HG03558 (cell line): ENCODE data around the gene KDELR1.

ENCODE experiments used
- ATAC-seq: cut with Tn5 transposase; IDR thresholded peaks from one replicate; pipeline ENCODE4 v1.9.1; 2021; ENCODE audit warnings: moderate number of reproducible peaks; ENCODE audit not compliant: unreplicated experiment; ENCODE audit errors: extremely low read depth

Gene KDELR1

GRCh38 chr19:48391100-48392005, at the start of gene KDELR1:
Gene KDELR1 (minus strand): TSS chr19:48391551. CDS start chr19:48391358, 193 bp downstream.
- ATAC-seq: no peak

GRCh38 chr19:48436586-48436985, 45.2 kb upstream of the KDELR1 start:
- ATAC-seq: no peak

GRCh38 chr19:48433337-48433736, 42.0 kb upstream of the KDELR1 start:
- ATAC-seq: no peak

- ATAC-seq: no peak
These were observed 37.3 kb upstream of the KDELR1 start for GRCh38 chr19:48428670-48429069.

- ATAC-seq: no peak
These were observed 33.4 kb upstream of the KDELR1 start for GRCh38 chr19:48424694-48425219.

- ATAC-seq: no peak
These were observed 30.2 kb upstream of the KDELR1 start for GRCh38 chr19:48421548-48421947.

- ATAC-seq: no peak
These were observed 28.0 kb upstream of the KDELR1 start for GRCh38 chr19:48419158-48419920.

- ATAC-seq: no peak
These were observed 27.1 kb upstream of the KDELR1 start for GRCh38 chr19:48418317-48419064.

GRCh38 chr19:48417421-48417820, 26.1 kb upstream of the KDELR1 start:
- no peak for ATAC-seq

GRCh38 chr19:48415806-48416221, 24.5 kb upstream of the KDELR1 start:
- no peak for ATAC-seq

- no peak for ATAC-seq
These were observed 24.0 kb upstream of the KDELR1 start for GRCh38 chr19:48415395-48415794.

- no peak for ATAC-seq
These were observed 22.7 kb upstream of the KDELR1 start for GRCh38 chr19:48413879-48414587.

- no peak for ATAC-seq
These were observed 14.5 kb upstream of the KDELR1 start for GRCh38 chr19:48405850-48406249.

GRCh38 chr19:48405010-48405659, 13.8 kb upstream of the KDELR1 start:
- ATAC-seq: no peak

- ATAC-seq: no peak
These were observed 12.3 kb upstream of the KDELR1 start for GRCh38 chr19:48403606-48404005.

- ATAC-seq: no peak
These were observed 9.9 kb upstream of the KDELR1 start for GRCh38 chr19:48401287-48401686.

- ATAC-seq: no peak
These were observed 8.8 kb upstream of the KDELR1 start for GRCh38 chr19:48400018-48400742.

- ATAC-seq: no peak
These were observed 7.3 kb upstream of the KDELR1 start for GRCh38 chr19:48398375-48399235.
